AG09319 (cell line): Measurements from ENCODE around the gene KRT84.

Experiments used
- DNase-seq: peaks from one replicate; pipeline ENCODE4 v3.0.0-alpha.2; 2010; ENCODE audit warnings: low read depth; ENCODE audit errors: extremely low read depth
- TF ChIP-seq, protein P1 (sequence below): IDR thresholded peaks from 2 replicates; pipeline ENCODE4 v1.5.1; 2011; ENCODE audit warnings: low read depth, mild to moderate bottlenecking, inconsistent platforms, low read length, moderate library complexity

KRT84 gene

DNA sequence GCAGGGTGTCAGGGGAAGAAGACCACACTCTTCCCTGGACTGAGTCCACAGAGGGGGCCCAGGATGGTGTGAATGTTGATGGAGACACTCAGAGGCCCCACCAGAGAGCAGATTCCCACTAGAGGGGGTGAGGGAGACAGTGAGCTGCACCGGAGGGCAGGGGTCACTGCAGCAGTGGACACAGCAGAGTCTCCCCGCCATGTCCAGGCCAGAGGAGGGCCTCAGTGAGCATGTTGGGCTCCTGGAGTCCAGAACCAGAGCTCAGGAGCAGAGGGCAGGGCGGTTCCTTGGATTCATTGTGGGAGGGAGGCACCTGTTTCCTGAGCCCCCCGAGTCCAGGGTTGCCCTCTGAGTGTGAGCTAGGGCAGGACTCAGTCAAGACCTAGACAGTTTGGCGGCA lies 22.5 kb upstream of the KRT84 start:
- TF ChIP-seq, protein P1, sequence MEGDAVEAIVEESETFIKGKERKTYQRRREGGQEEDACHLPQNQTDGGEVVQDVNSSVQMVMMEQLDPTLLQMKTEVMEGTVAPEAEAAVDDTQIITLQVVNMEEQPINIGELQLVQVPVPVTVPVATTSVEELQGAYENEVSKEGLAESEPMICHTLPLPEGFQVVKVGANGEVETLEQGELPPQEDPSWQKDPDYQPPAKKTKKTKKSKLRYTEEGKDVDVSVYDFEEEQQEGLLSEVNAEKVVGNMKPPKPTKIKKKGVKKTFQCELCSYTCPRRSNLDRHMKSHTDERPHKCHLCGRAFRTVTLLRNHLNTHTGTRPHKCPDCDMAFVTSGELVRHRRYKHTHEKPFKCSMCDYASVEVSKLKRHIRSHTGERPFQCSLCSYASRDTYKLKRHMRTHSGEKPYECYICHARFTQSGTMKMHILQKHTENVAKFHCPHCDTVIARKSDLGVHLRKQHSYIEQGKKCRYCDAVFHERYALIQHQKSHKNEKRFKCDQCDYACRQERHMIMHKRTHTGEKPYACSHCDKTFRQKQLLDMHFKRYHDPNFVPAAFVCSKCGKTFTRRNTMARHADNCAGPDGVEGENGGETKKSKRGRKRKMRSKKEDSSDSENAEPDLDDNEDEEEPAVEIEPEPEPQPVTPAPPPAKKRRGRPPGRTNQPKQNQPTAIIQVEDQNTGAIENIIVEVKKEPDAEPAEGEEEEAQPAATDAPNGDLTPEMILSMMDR: no peak
- no peak for DNase-seq

DNA sequence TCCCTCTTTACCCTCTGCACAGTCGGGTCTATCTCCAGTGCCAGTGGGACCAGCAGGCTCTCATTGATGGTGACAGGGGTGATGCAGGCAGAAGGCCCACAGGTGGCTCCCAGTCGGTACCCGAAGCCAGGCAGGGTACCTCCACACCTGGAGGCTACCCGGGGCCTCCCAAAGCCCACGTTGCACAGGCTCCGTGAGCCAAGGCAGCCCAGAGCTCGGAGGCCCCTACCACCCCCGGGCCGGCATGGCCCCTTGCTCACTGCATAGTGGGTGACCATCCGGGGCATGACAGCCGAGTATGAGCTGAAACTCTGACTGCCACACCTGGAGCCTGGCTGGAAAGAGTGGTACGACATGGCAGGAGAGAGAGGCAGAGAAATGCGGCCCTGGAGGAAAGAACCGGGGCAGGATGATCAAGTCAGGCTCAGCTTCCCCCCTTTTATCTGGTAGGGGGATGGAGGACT lies 20.5 kb upstream of the KRT84 start, which contains the start of gene KRT82:
Gene KRT82 (minus strand): TSS at position 414 of the 464 bp plus-strand sequence. CDS start 58 bp downstream, at position 356.
- no peak for DNase-seq
- TF ChIP-seq, protein P1: no peak

DNA sequence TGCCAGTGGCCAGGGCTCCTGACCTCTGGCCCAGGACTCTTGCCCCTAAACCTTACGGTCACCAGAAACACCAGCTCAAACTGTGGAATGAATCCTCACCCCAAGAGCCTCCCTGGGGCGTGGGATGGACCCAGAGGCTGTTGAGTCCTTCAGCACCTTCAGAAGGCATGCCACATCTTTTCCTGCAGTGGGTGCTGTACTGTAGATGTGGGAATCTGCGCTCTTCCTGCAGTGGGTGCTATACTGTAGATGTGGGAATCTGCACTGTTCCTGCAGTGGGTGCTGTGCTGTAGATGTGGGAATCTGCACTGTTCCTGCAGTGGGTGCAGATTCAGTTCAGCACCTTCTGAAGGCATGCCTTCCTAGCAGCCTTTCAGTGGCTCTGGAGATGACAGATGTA lies 19.5 kb upstream of the KRT84 start:
- DNase-seq: no peak
- TF ChIP-seq, protein P1: no peak

DNA sequence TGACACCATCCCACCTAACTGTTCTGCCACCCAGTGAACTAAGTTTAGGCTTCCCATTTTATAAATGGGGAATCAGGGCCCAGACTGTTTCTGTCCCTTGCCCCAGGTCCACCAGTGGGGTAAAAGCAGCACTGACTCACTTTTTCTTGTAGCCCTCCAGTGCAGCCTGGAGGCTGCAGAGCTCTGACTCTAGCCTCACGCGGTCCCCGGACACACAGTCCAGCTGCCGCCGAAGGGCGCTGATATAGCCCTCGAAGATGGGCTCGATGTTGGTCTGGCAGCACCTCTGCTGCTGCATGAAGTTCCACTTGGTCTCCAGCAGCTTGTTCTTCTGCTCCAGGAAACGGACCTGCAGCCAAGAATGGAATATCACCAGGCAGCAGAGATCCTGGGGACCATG lies 18.1 kb upstream of the KRT84 start:
- no peak for DNase-seq
- TF ChIP-seq, protein P1: no peak

DNA sequence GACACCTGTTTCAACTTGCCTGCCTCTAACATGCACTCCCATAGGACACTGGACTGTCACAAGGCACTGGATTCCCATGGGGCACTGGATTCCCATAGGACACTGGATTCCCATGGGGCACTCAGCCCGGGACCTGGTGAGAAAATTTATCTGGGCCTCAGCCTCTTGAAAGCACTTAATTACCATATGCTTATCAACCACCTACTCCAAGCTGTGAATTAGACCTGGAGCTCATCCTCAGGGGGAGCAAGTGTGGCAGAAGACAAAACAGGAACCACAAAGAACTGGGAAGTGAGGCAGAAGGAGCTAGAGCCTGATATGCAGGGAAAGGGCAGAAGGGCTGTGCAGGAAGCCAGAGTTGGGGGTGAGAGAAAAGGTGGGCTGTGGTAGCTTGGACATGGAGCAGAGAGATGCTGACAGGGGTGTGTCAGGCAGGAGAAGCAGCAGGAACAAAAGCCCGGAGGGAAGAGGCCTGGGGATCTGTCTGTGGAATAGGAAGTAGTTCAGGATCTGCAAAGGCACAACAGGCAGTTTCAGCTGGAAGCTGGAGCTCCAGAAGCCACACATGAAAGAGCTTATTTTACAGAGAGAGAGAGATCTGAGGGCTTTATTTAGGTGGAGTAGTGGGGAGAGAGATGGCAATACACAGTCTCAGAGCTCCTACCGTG lies 17.6 kb upstream of the KRT84 start:
- DNase-seq: no peak
- TF ChIP-seq, protein P1: no peak

DNA sequence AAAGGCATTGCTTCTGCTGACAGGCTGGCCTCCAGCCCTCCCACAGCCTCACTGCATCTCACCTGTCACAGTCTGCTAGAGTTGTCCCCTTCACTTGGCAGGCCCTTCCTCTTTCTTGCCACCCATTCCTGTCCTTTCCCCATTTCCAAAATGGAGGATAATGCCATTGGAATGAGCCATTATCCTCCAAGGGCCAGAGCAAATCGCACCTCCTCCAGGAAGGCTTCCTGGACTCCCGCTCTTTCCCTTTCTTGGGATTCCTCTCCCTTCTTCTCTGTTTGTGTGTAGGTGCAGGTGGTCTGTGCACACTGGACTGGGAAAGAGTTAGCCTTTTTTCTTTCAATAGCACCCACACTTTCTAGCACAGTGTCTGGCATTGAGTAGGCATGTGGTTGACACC lies 16.9 kb upstream of the KRT84 start:
- DNase-seq: no peak
- TF ChIP-seq, protein P1: no peak

DNA sequence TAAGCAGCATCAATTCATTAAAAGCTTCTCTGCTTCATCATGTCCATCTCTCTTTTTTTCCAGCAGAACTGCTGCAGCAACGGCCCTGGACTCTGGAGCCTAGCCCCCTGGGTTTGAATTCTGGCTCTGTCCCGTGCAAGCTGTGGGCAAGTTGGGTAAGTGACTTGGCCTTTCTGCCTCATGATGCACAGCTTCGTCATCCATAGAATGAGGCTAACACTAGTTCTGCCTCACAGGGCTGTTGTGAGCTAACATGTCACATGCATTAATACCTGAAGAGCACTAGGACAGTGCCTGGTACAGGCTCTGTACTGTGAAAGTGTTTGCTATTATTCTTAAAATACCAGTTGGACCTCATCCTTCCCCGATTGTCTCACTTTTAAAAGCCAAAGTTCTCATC lies 16.5 kb upstream of the KRT84 start:
- TF ChIP-seq, protein P1: no peak
- no peak for DNase-seq
